CD4-positive, alpha-beta T cell treated with Interleukin-21 for 1 hour (primary cell): ENCODE measurements around the gene PJA2.
"Not testable (repeated sequence)": the region's sequence is repeated elsewhere in the genome, so short reads cannot be mapped to it uniquely, and the experiment has no call there.

Experiments used
- DNase-seq: peaks from one replicate; pipeline ENCODE4 v3.0.0-alpha.2; 2020

Gene PJA2

GRCh38 chr5:109307456-109307855, 102.3 kb downstream of the PJA2 start:
- no peak for DNase-seq

- no peak for DNase-seq
Measured at GRCh38 chr5:109305352-109305751, 104.4 kb downstream of the PJA2 start.

GRCh38 chr5:109304309-109304708, 105.5 kb downstream of the PJA2 start:
- DNase-seq, result no peak

GRCh38 chr5:109300367-109300766, 109.4 kb downstream of the PJA2 start:
- DNase-seq, result no peak

GRCh38 chr5:109299557-109299956, 110.2 kb downstream of the PJA2 start:
- no peak for DNase-seq

GRCh38 chr5:109298794-109299193, 111.0 kb downstream of the PJA2 start:
- DNase-seq, result no peak

GRCh38 chr5:109297900-109298299, 111.9 kb downstream of the PJA2 start:
- DNase-seq, result no peak

GRCh38 chr5:109291090-109291489, 118.7 kb downstream of the PJA2 start:
- no peak for DNase-seq

GRCh38 chr5:109290231-109290630, 119.5 kb downstream of the PJA2 start:
- DNase-seq, result no peak

- DNase-seq, result not testable (repeated sequence)
Measured at GRCh38 chr5:109286628-109287027, 123.1 kb downstream of the PJA2 start.
